ENCODE data around the gene ANKRD36.
"Not testable (repeated sequence)": the region's sequence is repeated elsewhere in the genome, so short reads cannot be mapped to it uniquely, and the experiment has no call there.

DNA sequence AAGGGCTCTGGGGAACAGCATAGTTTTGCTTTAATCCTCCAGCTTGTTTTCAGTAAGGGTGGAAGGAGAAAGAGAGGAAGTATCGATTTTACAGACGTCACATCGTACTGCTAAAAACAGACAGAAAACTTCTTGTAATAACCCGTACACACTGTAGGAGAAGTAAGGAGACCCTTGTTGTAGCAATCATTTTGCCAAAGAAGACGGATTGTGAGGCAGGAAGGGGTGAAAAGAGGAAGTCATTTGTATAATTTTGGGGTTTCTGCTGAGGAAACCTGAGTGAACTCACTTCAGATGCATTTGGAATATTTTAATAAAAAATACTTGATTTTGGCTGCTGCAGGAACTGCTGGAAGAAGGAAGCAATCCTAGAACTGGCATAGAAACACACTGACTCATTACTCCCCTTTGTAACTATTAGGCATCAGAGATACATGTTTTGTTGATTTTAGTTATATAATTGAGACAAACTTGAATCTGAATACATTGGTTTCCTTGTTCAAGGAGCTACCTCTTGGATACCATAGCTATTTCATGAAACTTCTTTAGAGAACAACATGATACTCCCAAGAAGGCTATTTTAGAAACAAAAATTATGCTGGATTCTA is 89.8 kb downstream of the ANKRD36 start:
- TF ChIP-seq MXI1 (IDR thresholded peaks at IDR 0.05; ENCODE audit: low read depth, low read length); ZFX (CRISPR knock-in tag; IDR thresholded peaks at IDR 0.05); ZNF124 (CRISPR knock-in tag; IDR thresholded peaks at IDR 0.05); KDM1A (IDR thresholded peaks at IDR 0.05); POLR2AphosphoS5 (IDR thresholded peaks at IDR 0.05; ENCODE audit: control insufficient read depth, insufficient read depth, low read depth, low read length); GTF2A2 (tag; IDR thresholded peaks at IDR 0.05); LCOR (CRISPR knock-in tag; IDR thresholded peaks at IDR 0.05): not testable (repeated sequence)
- TF ChIP-seq, protein P1, sequence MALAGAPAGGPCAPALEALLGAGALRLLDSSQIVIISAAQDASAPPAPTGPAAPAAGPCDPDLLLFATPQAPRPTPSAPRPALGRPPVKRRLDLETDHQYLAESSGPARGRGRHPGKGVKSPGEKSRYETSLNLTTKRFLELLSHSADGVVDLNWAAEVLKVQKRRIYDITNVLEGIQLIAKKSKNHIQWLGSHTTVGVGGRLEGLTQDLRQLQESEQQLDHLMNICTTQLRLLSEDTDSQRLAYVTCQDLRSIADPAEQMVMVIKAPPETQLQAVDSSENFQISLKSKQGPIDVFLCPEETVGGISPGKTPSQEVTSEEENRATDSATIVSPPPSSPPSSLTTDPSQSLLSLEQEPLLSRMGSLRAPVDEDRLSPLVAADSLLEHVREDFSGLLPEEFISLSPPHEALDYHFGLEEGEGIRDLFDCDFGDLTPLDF (CRISPR knock-in tag; IDR thresholded peaks at IDR 0.05) = not testable (repeated sequence)
- TF ChIP-seq, protein P2, sequence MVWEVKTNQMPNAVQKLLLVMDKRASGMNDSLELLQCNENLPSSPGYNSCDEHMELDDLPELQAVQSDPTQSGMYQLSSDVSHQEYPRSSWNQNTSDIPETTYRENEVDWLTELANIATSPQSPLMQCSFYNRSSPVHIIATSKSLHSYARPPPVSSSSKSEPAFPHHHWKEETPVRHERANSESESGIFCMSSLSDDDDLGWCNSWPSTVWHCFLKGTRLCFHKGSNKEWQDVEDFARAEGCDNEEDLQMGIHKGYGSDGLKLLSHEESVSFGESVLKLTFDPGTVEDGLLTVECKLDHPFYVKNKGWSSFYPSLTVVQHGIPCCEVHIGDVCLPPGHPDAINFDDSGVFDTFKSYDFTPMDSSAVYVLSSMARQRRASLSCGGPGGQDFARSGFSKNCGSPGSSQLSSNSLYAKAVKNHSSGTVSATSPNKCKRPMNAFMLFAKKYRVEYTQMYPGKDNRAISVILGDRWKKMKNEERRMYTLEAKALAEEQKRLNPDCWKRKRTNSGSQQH (CRISPR knock-in tag; IDR thresholded peaks at IDR 0.05) = not testable (repeated sequence)
- TF ChIP-seq, protein P3, sequence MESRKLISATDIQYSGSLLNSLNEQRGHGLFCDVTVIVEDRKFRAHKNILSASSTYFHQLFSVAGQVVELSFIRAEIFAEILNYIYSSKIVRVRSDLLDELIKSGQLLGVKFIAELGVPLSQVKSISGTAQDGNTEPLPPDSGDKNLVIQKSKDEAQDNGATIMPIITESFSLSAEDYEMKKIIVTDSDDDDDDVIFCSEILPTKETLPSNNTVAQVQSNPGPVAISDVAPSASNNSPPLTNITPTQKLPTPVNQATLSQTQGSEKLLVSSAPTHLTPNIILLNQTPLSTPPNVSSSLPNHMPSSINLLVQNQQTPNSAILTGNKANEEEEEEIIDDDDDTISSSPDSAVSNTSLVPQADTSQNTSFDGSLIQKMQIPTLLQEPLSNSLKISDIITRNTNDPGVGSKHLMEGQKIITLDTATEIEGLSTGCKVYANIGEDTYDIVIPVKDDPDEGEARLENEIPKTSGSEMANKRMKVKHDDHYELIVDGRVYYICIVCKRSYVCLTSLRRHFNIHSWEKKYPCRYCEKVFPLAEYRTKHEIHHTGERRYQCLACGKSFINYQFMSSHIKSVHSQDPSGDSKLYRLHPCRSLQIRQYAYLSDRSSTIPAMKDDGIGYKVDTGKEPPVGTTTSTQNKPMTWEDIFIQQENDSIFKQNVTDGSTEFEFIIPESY (CRISPR knock-in tag; IDR thresholded peaks at IDR 0.05) = not testable (repeated sequence)
- TF ChIP-seq, protein P4, sequence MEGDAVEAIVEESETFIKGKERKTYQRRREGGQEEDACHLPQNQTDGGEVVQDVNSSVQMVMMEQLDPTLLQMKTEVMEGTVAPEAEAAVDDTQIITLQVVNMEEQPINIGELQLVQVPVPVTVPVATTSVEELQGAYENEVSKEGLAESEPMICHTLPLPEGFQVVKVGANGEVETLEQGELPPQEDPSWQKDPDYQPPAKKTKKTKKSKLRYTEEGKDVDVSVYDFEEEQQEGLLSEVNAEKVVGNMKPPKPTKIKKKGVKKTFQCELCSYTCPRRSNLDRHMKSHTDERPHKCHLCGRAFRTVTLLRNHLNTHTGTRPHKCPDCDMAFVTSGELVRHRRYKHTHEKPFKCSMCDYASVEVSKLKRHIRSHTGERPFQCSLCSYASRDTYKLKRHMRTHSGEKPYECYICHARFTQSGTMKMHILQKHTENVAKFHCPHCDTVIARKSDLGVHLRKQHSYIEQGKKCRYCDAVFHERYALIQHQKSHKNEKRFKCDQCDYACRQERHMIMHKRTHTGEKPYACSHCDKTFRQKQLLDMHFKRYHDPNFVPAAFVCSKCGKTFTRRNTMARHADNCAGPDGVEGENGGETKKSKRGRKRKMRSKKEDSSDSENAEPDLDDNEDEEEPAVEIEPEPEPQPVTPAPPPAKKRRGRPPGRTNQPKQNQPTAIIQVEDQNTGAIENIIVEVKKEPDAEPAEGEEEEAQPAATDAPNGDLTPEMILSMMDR (IDR thresholded peaks at IDR 0.05 in 2 of 3, conservative IDR thresholded peaks at IDR 0.05 in 1 of 3; ENCODE audit: insufficient read depth in 2 of 3, low read depth in 1 of 3, low read length in 3 of 3) = not testable (repeated sequence)
- TF ChIP-seq, protein P5, sequence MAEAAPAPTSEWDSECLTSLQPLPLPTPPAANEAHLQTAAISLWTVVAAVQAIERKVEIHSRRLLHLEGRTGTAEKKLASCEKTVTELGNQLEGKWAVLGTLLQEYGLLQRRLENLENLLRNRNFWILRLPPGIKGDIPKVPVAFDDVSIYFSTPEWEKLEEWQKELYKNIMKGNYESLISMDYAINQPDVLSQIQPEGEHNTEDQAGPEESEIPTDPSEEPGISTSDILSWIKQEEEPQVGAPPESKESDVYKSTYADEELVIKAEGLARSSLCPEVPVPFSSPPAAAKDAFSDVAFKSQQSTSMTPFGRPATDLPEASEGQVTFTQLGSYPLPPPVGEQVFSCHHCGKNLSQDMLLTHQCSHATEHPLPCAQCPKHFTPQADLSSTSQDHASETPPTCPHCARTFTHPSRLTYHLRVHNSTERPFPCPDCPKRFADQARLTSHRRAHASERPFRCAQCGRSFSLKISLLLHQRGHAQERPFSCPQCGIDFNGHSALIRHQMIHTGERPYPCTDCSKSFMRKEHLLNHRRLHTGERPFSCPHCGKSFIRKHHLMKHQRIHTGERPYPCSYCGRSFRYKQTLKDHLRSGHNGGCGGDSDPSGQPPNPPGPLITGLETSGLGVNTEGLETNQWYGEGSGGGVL (CRISPR knock-in tag; IDR thresholded peaks at IDR 0.05) = not testable (repeated sequence)

Data from K562 (cell line).